HG02870 (cell line): Measurements from ENCODE around the gene DDI2.

Experiments
- ATAC-seq: cut with Tn5 transposase; IDR thresholded peaks from one replicate; pipeline ENCODE4 v1.9.1; 2021; ENCODE audit warnings: mild to moderate bottlenecking, moderate library complexity; ENCODE audit not compliant: unreplicated experiment

DDI2 gene

DNA sequence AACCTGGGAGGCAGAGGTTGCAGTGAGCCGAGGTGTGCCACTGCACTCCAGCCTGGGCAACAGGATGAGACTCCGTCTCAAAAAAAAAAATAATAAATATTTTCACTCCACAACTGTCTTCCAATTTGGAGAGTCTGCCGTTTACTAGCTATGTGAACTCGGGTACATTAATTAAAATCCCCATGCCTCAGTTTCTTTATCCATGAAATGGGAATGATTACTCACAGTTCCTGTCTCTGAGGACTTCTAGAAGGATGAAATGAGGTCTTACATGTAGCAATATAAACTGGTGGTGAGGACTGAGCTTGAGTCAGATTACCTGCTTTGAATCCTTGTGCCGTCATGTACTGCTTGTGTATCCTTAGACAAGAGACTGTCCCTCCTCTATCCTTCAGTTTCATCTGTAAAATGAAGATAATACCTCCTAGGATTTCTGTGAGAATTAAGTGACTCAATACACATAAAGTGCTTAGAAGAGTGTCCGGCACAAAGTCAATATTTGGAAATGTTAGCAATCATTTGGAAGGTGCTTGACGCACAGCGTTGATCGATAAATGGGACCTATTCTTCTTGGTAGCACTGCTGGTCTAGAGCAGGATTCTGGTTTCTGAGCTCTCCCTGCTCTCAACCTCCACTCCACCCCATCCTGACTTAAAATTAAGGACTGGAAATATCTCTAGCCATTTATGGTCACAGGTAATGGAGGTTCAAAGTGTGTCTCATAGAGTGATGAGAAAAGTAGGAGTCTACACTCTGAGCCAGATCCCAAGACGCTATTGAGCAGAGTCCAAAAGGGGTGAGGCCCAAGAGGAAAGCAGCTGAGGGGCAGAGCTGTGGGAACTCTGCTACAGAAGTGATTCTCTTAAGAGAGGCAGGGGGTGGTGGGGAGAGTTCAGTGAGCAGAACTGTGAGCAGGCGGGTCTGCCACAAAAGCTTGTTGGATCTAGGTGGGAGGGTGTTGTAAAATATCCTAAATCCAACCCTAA lies 11.6 kb upstream of the DDI2 start:
- no peak for ATAC-seq

GRCh38 chr1:15609631-15610030 lies 7.6 kb upstream of the DDI2 start:
- no peak for ATAC-seq

DNA sequence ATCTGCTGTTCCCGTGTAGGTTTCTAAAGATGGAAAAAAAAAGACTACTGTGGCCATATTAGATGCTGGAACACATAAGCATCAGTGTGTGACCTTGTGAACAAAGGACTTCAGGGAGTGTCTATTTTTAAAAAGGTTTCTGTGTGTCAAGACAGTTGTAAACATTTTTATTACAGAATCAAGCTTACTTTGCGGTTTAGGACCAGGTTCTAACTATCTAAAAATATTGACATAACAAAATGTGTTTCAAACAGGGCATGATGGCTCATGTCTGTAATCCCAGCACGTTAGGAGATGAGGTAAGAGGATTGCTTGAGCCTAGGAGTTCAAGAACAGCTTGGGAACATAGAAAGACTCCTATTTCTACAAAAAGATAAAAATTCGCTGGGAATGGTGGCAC lies 7.1 kb upstream of the DDI2 start:
- no peak for ATAC-seq

- ATAC-seq, result peak; percentile 21
Observed at GRCh38 chr1:15616373-15617172, 685 bp upstream of the DDI2 start.

- no peak for ATAC-seq
Observed at GRCh38 chr1:15618077-15618654, 908 bp downstream of the DDI2 start.

GRCh38 chr1:15618655-15619525 lies 1.6 kb downstream of the DDI2 start:
- no peak for ATAC-seq

GRCh38 chr1:15620155-15620545 lies 2.9 kb downstream of the DDI2 start:
- no peak for ATAC-seq

GRCh38 chr1:15620902-15621682 lies 3.8 kb downstream of the DDI2 start:
- no peak for ATAC-seq

DNA sequence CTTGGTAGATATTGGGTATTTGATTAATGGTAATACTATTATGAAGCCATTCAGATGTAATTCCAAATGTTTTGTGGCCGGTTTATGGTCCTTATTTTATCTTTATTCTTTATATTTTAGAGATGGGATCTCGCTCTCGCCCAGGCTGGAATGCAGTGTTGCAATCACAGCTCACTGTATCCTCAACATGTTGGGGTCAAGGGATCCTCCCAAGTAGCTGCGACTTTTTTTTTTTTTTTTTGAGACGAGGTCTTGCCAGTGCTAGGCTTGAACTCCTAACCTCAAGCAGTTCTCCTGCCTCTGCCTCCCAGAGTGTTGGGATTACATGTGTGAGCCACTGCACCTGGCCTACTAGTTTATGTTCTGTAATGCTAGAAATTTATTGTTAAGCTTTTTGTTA lies 4.7 kb downstream of the DDI2 start:
- ATAC-seq, result no peak

DNA sequence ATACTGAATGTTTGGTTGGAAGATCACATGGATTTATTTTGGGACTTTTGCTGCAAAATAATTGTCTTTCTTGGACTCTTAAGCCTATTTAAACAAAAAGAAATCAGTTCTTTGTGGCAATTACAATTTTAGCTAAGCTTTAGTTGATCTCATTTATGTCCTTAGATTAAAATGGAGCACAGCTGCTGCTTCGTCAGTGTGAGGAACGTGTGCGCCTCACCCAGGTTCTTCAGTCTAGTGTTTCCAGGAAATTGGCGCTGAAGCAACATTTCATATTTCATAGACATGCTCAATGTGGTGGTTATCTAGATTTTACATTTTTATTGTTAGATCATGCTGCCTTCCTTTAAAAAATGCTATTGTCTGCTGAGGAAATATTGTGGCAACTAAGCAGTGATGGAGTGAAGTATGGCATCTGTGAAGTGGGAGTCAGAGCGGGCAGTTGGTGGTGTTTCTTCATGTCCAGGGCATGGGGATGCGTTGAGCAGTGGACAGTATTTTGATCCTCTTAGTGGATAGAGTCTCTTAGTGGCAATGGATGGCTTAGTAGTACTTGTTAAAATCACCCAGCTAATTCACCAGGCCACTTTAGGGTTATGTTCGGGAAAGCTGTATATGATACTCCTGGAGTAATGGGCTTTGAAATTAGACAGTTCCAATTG lies 5.6 kb downstream of the DDI2 start:
- ATAC-seq, result no peak

- no peak for ATAC-seq
Observed at GRCh38 chr1:15623435-15623834, 6.2 kb downstream of the DDI2 start.

DNA sequence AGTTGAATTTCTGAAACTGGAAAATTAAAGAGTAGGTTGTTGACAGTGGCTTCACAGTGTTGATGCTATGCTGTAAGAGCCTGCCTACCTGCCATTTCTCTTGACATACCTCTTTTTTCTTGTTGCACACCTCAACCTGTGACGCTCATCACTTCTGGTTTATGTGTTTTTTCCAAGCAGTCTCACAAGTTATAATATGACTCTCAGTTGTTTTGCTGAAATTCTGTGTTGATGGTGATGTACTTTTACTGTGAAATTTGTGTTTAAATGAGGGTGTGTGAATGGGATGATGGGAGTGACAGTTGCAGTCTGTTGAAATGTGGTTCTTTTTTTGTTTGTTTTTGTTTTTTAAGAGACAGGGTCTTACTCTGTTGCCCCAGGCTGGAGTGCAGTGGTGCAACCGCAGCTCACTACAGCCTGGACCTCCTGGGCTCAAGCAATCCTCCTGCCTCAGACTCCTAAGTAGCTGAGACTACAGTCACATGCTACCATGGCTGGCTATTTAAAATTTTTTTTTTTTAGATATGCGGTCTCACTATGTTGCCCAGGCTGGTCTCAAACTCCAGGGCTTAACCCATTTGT lies 7.0 kb downstream of the DDI2 start:
- ATAC-seq, result no peak

DNA sequence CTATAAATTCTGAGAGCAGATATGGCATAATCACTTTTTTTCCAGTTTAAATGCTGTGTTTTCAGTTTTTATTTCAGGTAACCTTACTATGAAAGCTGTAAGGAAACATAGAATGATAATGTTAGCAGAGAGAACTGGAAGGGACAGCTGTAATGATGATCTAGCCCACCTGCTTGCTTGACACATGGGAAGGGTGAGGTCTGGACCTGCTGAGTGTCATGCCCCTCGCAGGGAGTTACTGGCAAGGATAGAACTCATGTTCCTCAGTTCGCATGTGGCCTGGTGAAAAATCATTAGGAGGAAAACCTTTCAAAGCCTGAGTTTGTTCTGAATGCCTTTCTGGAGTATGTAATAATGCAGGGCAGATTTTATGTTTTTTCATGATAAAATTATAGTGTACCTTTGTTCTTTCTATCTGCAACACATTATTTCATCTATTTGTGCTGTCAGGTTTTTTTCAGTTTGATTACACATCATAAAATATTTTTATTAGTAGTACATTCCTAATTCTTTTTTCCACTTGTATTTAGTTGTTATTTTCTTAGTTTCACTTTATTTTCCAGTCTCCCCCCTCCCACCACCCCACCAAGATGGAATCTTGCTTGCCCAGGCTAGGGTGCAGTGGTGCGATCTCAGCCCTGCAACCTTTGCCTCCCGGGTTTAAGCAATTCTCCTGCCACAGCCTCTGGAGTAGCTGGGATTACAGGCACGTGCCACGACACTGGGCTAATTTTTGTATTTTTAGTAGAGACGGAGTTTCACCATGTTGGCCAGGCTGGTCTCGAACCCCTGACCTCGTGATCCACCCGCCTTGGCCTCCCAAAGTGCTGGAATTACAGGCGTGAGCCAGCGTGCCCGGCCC lies 8.0 kb downstream of the DDI2 start:
- no peak for ATAC-seq

GRCh38 chr1:15626269-15626950 lies 9.2 kb downstream of the DDI2 start:
- no peak for ATAC-seq

DNA sequence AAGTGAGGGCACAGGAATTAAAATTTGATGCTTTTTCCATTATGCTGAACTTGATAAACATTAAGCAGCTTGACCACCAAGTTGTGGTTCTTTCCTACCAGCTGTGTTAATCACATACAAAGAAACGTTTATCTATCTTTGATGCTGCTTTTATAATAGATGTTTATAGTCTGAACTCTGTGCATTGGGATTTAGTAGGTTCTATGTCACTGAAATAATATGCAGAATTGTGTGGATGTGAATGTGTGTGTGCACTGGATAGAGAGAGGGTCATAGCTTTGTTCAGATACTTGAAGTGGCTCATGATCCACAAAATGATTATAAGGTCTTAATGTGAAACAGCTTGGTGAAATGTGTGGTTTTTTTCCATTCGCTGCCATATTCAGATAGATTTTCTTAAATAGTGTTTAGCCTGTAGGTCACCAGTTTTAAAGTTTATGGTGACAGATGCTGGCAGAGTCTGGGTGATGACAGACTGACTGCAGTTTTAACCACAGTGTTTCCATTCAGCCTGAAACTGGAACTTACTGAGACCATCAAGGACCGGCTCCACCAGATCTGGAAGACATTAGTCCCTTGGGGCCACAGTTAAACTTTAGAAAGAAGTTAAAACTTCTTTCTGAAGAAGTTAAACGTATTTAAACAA lies 10.2 kb downstream of the DDI2 start:
- no peak for ATAC-seq

DNA sequence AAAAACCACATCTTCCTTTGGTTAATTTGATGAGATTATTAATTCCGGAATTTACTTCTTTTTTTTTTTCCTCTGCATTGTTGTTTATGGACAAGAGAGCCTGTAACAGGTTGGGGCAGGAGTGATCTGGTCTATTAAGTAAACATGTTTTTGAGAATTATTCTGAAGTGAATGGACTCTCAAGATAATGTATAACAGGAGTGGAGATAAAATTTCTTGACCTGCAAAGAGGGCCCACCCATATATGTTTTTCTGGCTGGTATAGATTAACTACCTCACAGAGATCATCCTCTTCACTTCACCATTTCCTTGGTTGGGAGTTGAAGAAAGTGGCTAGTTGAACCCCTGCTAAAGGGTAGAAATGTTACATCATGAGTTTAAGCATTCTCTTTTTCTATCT lies 10.7 kb downstream of the DDI2 start:
- no peak for ATAC-seq
